Ectodermal cell (in vitro differentiated cells): ENCODE results near the gene SLC16A11.
"Not testable (repeated sequence)": the region's sequence is repeated elsewhere in the genome, so short reads cannot be mapped to it uniquely, and the experiment has no call there.

Experiments
- H3K27ac ChIP-seq: 2 replicates; pipeline ENCODE4 v1.7.0; 2013; ENCODE audit warnings: mild to moderate bottlenecking, low read depth, low read length; ENCODE audit not compliant: insufficient read depth, poor library complexity, severe bottlenecking
- H3K27me3 ChIP-seq: 2 replicates; pipeline ENCODE4 v1.7.0; 2013; ENCODE audit warnings: mild to moderate bottlenecking, low read length; ENCODE audit not compliant: insufficient read depth, control insufficient read depth, poor library complexity, severe bottlenecking
- H3K36me3 ChIP-seq: one replicate; pipeline ENCODE4 v1.7.0; 2013; ENCODE audit warnings: low read length; ENCODE audit not compliant: control insufficient read depth, insufficient read depth
- H3K4me1 ChIP-seq: one replicate; pipeline ENCODE4 v1.7.0; 2013; ENCODE audit warnings: low read length; ENCODE audit not compliant: control insufficient read depth, insufficient read depth
- H3K4me3 ChIP-seq: 2 replicates; pipeline ENCODE4 v1.7.0; 2013; ENCODE audit warnings: low read depth, low read length, control low read depth; ENCODE audit not compliant: insufficient read depth
- H3K9me3 ChIP-seq: 2 replicates; pipeline ENCODE4 v1.7.0; 2013; ENCODE audit warnings: mild to moderate bottlenecking, low read length, moderate library complexity; ENCODE audit not compliant: control insufficient read depth
- WGBS, 2 experiments: methylation state at CpG; one replicate each; pipeline ENCODE4 v1.1.7; 2013; ENCODE audit warnings: missing lambda C conversion rate in 2 of 2; 5-methylcytosine and 5-hydroxymethylcytosine counted together

Gene SLC16A11

GRCh38 chr17:7058831-7059447 lies 15.0 kb upstream of the SLC16A11 start:
- Histone ChIP-seq H3K9me3 (no peaks in the 10 kb centered on the region), H3K36me3 (no peaks in the 10 kb centered on the region), H3K27ac (no peak overlapping the region), H3K27me3 (no peaks in the 10 kb centered on the region), H3K4me1 (peaks cover 10% of the 10 kb centered on the region), H3K4me3 (no peak overlapping the region)
- WGBS, 2 experiments, result 92% methylated on average over 7 of the region's 7 CpGs

- Histone ChIP-seq H3K36me3 (no peaks in the 10 kb centered on the region), H3K27me3 (peaks cover 3% of the 10 kb centered on the region), H3K4me1 (no peaks in the 10 kb centered on the region), H3K27ac (no peak overlapping the region), H3K4me3 (no peak overlapping the region), H3K9me3 (no peaks in the 10 kb centered on the region)
- 95% methylated on average over 4 of the region's 4 CpGs for WGBS, 2 experiments
These were observed 12.5 kb upstream of the SLC16A11 start for GRCh38 chr17:7056386-7056785.

- not testable (repeated sequence) for H3K4me3 ChIP-seq, H3K4me1 ChIP-seq, H3K27ac ChIP-seq, H3K9me3 ChIP-seq, H3K36me3 ChIP-seq
- 90% methylated on average over 9 of the region's 9 CpGs for WGBS, 2 experiments
- peaks cover 18% of the 10 kb centered on the region for H3K27me3 ChIP-seq
These were observed 6.7 kb upstream of the SLC16A11 start for GRCh38 chr17:7050583-7050982.

- peaks cover 34% of the 10 kb centered on the region for H3K27me3 ChIP-seq
- H3K4me1 ChIP-seq, result peaks cover 8% of the 10 kb centered on the region
- H3K27ac ChIP-seq, result no peak overlapping the region
- no peak overlapping the region for H3K4me3 ChIP-seq
- WGBS, 2 experiments, result 82 to 86% methylated on average over 6 of the region's 6 CpGs
- no peaks in the 10 kb centered on the region for H3K9me3 ChIP-seq
- H3K36me3 ChIP-seq, result no peaks in the 10 kb centered on the region
These were observed 5.1 kb upstream of the SLC16A11 start for GRCh38 chr17:7048968-7049367.

- H3K4me3 ChIP-seq, result no peak overlapping the region
- no peaks in the 10 kb centered on the region for H3K36me3 ChIP-seq
- H3K9me3 ChIP-seq, result no peaks in the 10 kb centered on the region
- H3K27ac ChIP-seq, result no peak overlapping the region
- peaks cover 19% of the 10 kb centered on the region for H3K4me1 ChIP-seq
- H3K27me3 ChIP-seq, result peaks cover 45% of the 10 kb centered on the region
- 94 to 96% methylated on average over 6 of the region's 6 CpGs for WGBS, 2 experiments
These were observed 3.7 kb upstream of the SLC16A11 start for GRCh38 chr17:7047566-7047965.

- H3K4me3 ChIP-seq, result peak overlapping the region; percentile 37
- peaks cover 26% of the 10 kb centered on the region for H3K4me1 ChIP-seq
- not testable (repeated sequence) for H3K36me3 ChIP-seq, H3K27ac ChIP-seq, H3K9me3 ChIP-seq
- peaks cover 52% of the 10 kb centered on the region for H3K27me3 ChIP-seq
- WGBS, 2 experiments, result 19% methylated on average over 26 of the region's 26 CpGs
These were observed 3.0 kb upstream of the SLC16A11 start for GRCh38 chr17:7046725-7047397.

GRCh38 chr17:7046127-7046724 lies 2.3 kb upstream of the SLC16A11 start:
- peak overlapping the region; percentile 37 for H3K4me3 ChIP-seq
- H3K27ac ChIP-seq, result no peak overlapping the region
- 5 to 6% methylated on average over 15 of the region's 15 CpGs for WGBS, 2 experiments
- H3K9me3 ChIP-seq, result no peaks in the 10 kb centered on the region
- peaks cover 59% of the 10 kb centered on the region for H3K27me3 ChIP-seq
- H3K4me1 ChIP-seq, result peaks cover 31% of the 10 kb centered on the region
- no peaks in the 10 kb centered on the region for H3K36me3 ChIP-seq

GRCh38 chr17:7045492-7046126 lies 1.7 kb upstream of the SLC16A11 start:
- Histone ChIP-seq H3K27me3 (peaks cover 61% of the 10 kb centered on the region), H3K36me3 (no peaks in the 10 kb centered on the region), H3K4me3 (peak overlapping the region; percentile 37), H3K4me1 (peaks cover 32% of the 10 kb centered on the region), H3K9me3 (no peaks in the 10 kb centered on the region), H3K27ac (no peak overlapping the region)
- 28 to 32% methylated on average over 5 of the region's 5 CpGs for WGBS, 2 experiments

GRCh38 chr17:7043182-7043496 lies 753 bp downstream of the SLC16A11 start:
- no peaks in the 10 kb centered on the region for H3K9me3 ChIP-seq
- WGBS, 2 experiments, result 6% methylated on average over 21 of the region's 21 CpGs
- no peaks in the 10 kb centered on the region for H3K36me3 ChIP-seq
- no peak overlapping the region for H3K27ac ChIP-seq
- peaks cover 33% of the 10 kb centered on the region for H3K4me1 ChIP-seq
- peaks cover 61% of the 10 kb centered on the region for H3K27me3 ChIP-seq
- H3K4me3 ChIP-seq, result peak overlapping the region; percentile 23

GRCh38 chr17:7042501-7043181 lies 1.3 kb downstream of the SLC16A11 start:
- 3 to 4% methylated on average over 53 of the region's 53 CpGs for WGBS, 2 experiments
- Histone ChIP-seq H3K36me3 (no peaks in the 10 kb centered on the region), H3K27me3 (peaks cover 61% of the 10 kb centered on the region), H3K27ac (no peak overlapping the region), H3K4me1 (peaks cover 36% of the 10 kb centered on the region), H3K4me3 (peak overlapping the region; percentile 5), H3K9me3 (no peaks in the 10 kb centered on the region)
